ENCODE measurements around the gene FOXP4. TPM values are rescaled to one million over a fixed set of nuclear protein-coding genes. Genes with fewer than 3 reads are reported as not detected.

The FOXP4 gene
- polyA plus RNA-seq, 2 of the 4 experiments (the other 2 are of a cell fraction) = 2.6 to 14.2 TPM

- no peak for DNase-seq (ENCODE audit: low read depth in 1 of 2, low spot score in 1 of 2)
- ChIA-PET CTCF (interaction anchor here (0.6 kb wide), 1 partner anchor 17 kb away, joined by 4 read pairs; no protein-coding TSS in a partner anchor), POLR2A (no interaction called here)
- ATAC-seq = no peak
- Histone ChIP-seq H3K4me1 (peaks cover 13% of the 10 kb centered on the region), H3K4me3 (no peak overlapping the region), H3K9me3 (no peaks in the 10 kb centered on the region), H3K4me2 (peak overlapping the region; percentile 36; the same call in 2 of the 3 replicates), H3K27ac (peak overlapping the region in 1 of 2 experiments; percentile 67; a peak in 3 of 6 replicates)
- FAIRE-seq = no peak
- WGBS (ENCODE audit: missing lambda C conversion rate) = 11% methylated on average over 3 of the region's 3 CpGs
- no peak for TF ChIP-seq MAFK (IDR thresholded peaks at IDR 0.05; ENCODE audit: partially characterized antibody)
- no peak for TF ChIP-seq NFE2L2 (conservative IDR thresholded peaks at IDR 0.05; ENCODE audit: low read length)
- no peak for TF ChIP-seq HES2 (IDR thresholded peaks at IDR 0.05)
- TF ChIP-seq ZFP36 (IDR thresholded peaks at IDR 0.05; ENCODE audit: borderline replicate concordance, partially characterized antibody) = no peak
- TF ChIP-seq SREBF2 (IDR thresholded peaks at IDR 0.05) = no peak
Observed at GRCh38 chr6:41519305-41519744, 26.9 kb upstream of the FOXP4 start.

DNA sequence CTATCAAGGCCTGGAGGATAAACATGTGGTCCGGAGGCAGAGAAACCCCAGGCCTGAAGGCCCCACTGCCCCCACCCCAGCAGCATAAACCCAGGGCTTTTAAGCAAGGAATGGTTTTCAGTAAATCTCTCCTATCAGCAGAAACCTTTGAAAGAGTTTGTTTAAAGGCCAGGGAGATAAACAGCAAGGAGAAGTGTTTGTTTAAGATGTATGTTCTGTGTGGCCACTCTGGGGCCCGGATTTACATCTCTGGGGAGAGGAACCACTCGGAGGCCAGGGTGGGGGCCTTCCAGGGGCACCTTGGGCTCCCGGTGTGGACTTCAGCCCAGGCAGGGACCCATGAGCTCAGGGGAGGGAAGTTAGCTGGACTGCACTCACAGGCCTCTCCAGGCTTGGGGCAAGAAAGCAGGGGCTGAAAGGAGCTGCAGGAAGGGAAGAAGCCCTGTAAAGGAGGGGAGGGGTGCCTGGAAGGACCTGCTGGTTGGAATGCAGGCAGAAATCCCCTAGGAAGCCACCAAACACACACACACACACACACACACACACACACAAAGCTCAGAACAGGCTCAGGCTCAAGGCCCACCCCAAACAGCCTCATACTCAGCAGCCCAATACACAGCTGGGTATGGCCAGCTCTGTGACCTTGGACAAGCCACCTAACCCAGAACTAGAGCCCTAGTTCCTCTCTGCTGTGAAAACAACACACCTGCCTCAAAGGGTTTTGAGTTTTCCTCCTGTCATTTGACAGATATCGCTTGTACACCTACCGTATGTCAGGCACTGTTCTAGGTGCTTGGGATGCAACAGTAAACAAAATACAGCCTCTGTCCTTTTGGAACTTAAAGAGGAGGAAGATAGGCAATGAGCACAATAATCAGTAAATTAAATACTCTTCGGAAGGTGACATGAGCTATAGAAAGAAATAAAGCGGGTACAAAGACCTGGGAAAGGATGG is 26.2 kb upstream of the FOXP4 start:
- Histone ChIP-seq H3K9me3 (no peaks in the 10 kb centered on the region), H3K27ac (peak overlapping the region in 1 of 2 experiments; percentile 67; a peak in 3 of 6 replicates), H3K4me1 (peaks cover 13% of the 10 kb centered on the region), H3K4me3 (no peak overlapping the region), H3K4me2 (peak overlapping the region; percentile 36)
- FAIRE-seq (no peak), DNase-seq (ENCODE audit: low read depth in 1 of 2, low spot score in 1 of 2) (no peak), ATAC-seq (no peak)
- TF ChIP-seq FOSL2 (IDR thresholded peaks at IDR 0.05) (no peak), FOSL2 (CRISPR knock-in tag; IDR thresholded peaks at IDR 0.05) (no peak), CBX2 (IDR thresholded peaks at IDR 0.05; ENCODE audit: borderline replicate concordance, low read depth) (no peak), ZFP36 (IDR thresholded peaks at IDR 0.05; ENCODE audit: borderline replicate concordance, partially characterized antibody) (no peak), CTCF (IDR thresholded peaks at IDR 0.05) (no peak)
- ChIA-PET POLR2A (interaction anchor here (0.6 kb wide), 1 partner anchor 10 kb away, joined by 3 read pairs; no protein-coding TSS in a partner anchor), CTCF (interaction anchor here (0.6 to 1.1 kb wide), 2 partner anchors 12 to 18 kb away, joined by 3 to 4 read pairs; no protein-coding TSS in a partner anchor)
- 55% methylated on average over 8 of the region's 8 CpGs for WGBS (ENCODE audit: missing lambda C conversion rate)

- DNase-seq (ENCODE audit: low read depth in 1 of 2, low spot score in 1 of 2) (no peak), FAIRE-seq (no peak), ATAC-seq (no peak)
- POLR2A ChIA-PET = no interaction called here
- no peak overlapping the region for H3K4me3 ChIP-seq
- TF ChIP-seq CEBPB (IDR thresholded peaks at IDR 0.05) = no peak
- TF ChIP-seq MYC (IDR thresholded peaks at IDR 0.05; ENCODE audit: borderline replicate concordance, low read length) = no peak
- TF ChIP-seq FOXS1 (CRISPR knock-in tag; IDR thresholded peaks at IDR 0.05) = no peak
- TF ChIP-seq EHF (CRISPR knock-in tag; IDR thresholded peaks at IDR 0.05) = no peak
- no peak for TF ChIP-seq ESRRA (IDR thresholded peaks at IDR 0.05; ENCODE audit: borderline replicate concordance, low read length)
- TF ChIP-seq NR3C1 (IDR thresholded peaks at IDR 0.05) = no peak
- TF ChIP-seq RCOR1 (IDR thresholded peaks at IDR 0.05; ENCODE audit: low read depth, low read length) = no peak
- TF ChIP-seq HEYL (CRISPR knock-in tag; IDR thresholded peaks at IDR 0.05) = no peak
- TF ChIP-seq GATA3 (IDR thresholded peaks at IDR 0.05; ENCODE audit: borderline replicate concordance) = no peak
- TF ChIP-seq TP53 (CRISPR knock-in tag; IDR thresholded peaks at IDR 0.05) = no peak
- TF ChIP-seq, protein P1, sequence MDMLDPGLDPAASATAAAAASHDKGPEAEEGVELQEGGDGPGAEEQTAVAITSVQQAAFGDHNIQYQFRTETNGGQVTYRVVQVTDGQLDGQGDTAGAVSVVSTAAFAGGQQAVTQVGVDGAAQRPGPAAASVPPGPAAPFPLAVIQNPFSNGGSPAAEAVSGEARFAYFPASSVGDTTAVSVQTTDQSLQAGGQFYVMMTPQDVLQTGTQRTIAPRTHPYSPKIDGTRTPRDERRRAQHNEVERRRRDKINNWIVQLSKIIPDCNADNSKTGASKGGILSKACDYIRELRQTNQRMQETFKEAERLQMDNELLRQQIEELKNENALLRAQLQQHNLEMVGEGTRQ (IDR thresholded peaks at IDR 0.05) = no peak
- H3K9me3 ChIP-seq = no peaks in the 10 kb centered on the region
- 84% methylated on average over 15 of the region's 15 CpGs for WGBS (ENCODE audit: missing lambda C conversion rate)
- peaks cover 14% of the 10 kb centered on the region for H3K4me1 ChIP-seq
- H3K4me2 ChIP-seq = no peak overlapping the region
- no peak overlapping the region for H3K27ac ChIP-seq
- CTCF ChIA-PET = no interaction called here
Observed at GRCh38 chr6:41522780-41523548, 23.2 kb upstream of the FOXP4 start.

All from A549 (cell line).